Pancreas (tissue), 10 donors: Measurements from ENCODE around the gene IRF8. TPM values are rescaled to one million over a fixed set of nuclear protein-coding genes. Genes with fewer than 3 reads are reported as not detected.
"Not testable (repeated sequence)": the region's sequence is repeated elsewhere in the genome, so short reads cannot be mapped to it uniquely, and the experiment has no call there.

ENCODE experiments used
- ATAC-seq, 4 donors: fragments of 200-7000 bp; cut with Tn5 transposase; one replicate each; pipeline versions ENCODE4 v1.8.0 to v1.9.1; 2020; ENCODE audit warnings: mild to moderate bottlenecking in 4 of 4, moderate library complexity in 4 of 4
- DNase-seq, 6 donors: peaks; one replicate each; pipeline ENCODE4 v3.0.0-alpha.2; 2020
- FAIRE-seq: peaks from 2 replicates; lab custom pipeline; 2012; peaks lifted over from hg19 to GRCh38; lab: Jason Lieb, UNC
- H3K27ac ChIP-seq, 4 donors: fragments of 200-600 bp; sonication (generic); 1 replicate in 3 of 4; 2 replicates in 1 of 4; pipeline versions ENCODE4 v1.5.0 to v1.8.0; 2020
- H3K27me3 ChIP-seq, 4 donors: fragments of 200-600 bp; one replicate each; pipeline ENCODE4 v1.8.0; 2021
- H3K36me3 ChIP-seq, 3 donors: fragments of 200-600 bp; sonication (generic) in 1 of 3; one replicate each; pipeline versions ENCODE4 v1.5.0 to v1.8.0; 2020 to 2021
- H3K4me1 ChIP-seq, 3 donors: fragments of 200-600 bp; one replicate each; pipeline ENCODE4 v1.8.0; 2021
- H3K4me3 ChIP-seq, 4 donors: fragments of 200-600 bp; sonication (generic) in 2 of 4; one replicate each; pipeline versions ENCODE4 v1.5.0 to v1.8.0; 2020 to 2021
- H3K9me3 ChIP-seq, 4 donors: fragments of 200-600 bp; one replicate each; pipeline ENCODE4 v1.8.0; 2021
- CTCF ChIP-seq, 4 donors: fragments of 200-600 bp; sonication (generic) in 3 of 4; IDR thresholded peaks; one replicate each; pipeline versions ENCODE4 v1.5.0 to v1.8.0; 2021; ENCODE audit warnings: antibody characterized with exemption in 4 of 4
- WGBS, 2 donors: extraction: QIAGEN DNeasy Blood & Tissue Kit; methylation state at CpG; one replicate each; pipeline ENCODE4 v1.1.7; 2013; 5-methylcytosine and 5-hydroxymethylcytosine counted together
- intact Hi-C, 3 donors: fragments of 100-400 bp; cut with DNase I; formaldehyde crosslinking; loops; one replicate each; pipeline versions ENCODE4 v1.11.1 to v1.14.2; 2022
- polyA plus RNA-seq, 2 donors: library from polyadenylated mRNA; stranded (reverse); fragments of 200-250 nt; gene quantifications; one replicate each; pipeline ENCODE4 v1.2.3, GENCODE V29; 2013
- total RNA-seq, 6 donors: library from RNA; stranded (reverse); fragmentation: NEBNext Ultra II Directional in 4 of 6; extraction: Animal tissue kit (Norgen Biotek cat#: 25700) in 4 of 6; gene quantifications; one replicate each; pipeline versions ENCODE4 v1.2.1 to v1.2.4, GENCODE V29; 2021 to 2023
- donor health status: healthy with polysubstance abuse.
- donor health status: DM: no; HTN: no; CAD: no; lungs with moderate emphysema.
- donor health status: DM: no; HTN: no; CAD: no.
- donor health status: control.
- donor health status: control.
- donor health status: Bipolar disorder and iron deficiency.
- donor health status: DM: yes; HTN: yes; CAD: no.
- donor health status: DM: no; HTN: no; CAD: no.
- donor health status: DM: no; HTN: no; CAD: no.
- donor health status: DM: yes; HTN: yes; CAD: no.

Gene IRF8
- total and polyA plus RNA-seq, 8 donors, result 0.92 to 18.2 (median 6.9) TPM

GRCh38 chr16:85941863-85942644 is 43.1 kb downstream of the IRF8 start:
- no peak overlapping the region for H3K4me3 ChIP-seq
- no peaks in the 10 kb centered on the region for H3K27me3 ChIP-seq
- H3K9me3 ChIP-seq, result no peaks in the 10 kb centered on the region
- no peaks in the 10 kb centered on the region for H3K36me3 ChIP-seq
- no peak overlapping the region for H3K27ac ChIP-seq
- DNase-seq (no peak), ATAC-seq (no peak), FAIRE-seq (no peak)
- no peaks in the 10 kb centered on the region for H3K4me1 ChIP-seq
- TF ChIP-seq CTCF (IDR thresholded peaks at IDR 0.05), result no peak
- 57 to 68% methylated on average over 14 of the region's 14 CpGs for WGBS, 2 donors
- intact Hi-C loops, result no loop called here

- DNase-seq, H3K4me3 ChIP-seq, H3K27me3 ChIP-seq, H3K27ac ChIP-seq, FAIRE-seq, intact Hi-C loops, H3K36me3 ChIP-seq, H3K9me3 ChIP-seq, H3K4me1 ChIP-seq, ATAC-seq: not testable (repeated sequence)
- WGBS, 2 donors, result 74 to 93% methylated on average over 10 of the region's 10 CpGs
These were observed 43.7 kb downstream of the IRF8 start for GRCh38 chr16:85942659-85943058.

GRCh38 chr16:85943711-85944110 is 44.7 kb downstream of the IRF8 start:
- WGBS, 2 donors, result 48 to 55% methylated on average over 2 of the region's 2 CpGs

GRCh38 chr16:85944572-85945423 is 45.8 kb downstream of the IRF8 start:
- FAIRE-seq (no peak), ATAC-seq (no peak), DNase-seq (no peak)
- Histone ChIP-seq H3K9me3 (no peaks in the 10 kb centered on the region), H3K27ac (no peak overlapping the region), H3K4me3 (no peak overlapping the region), H3K4me1 (no peaks in the 10 kb centered on the region), H3K27me3 (peaks cover 0 to 13% (median 0%) of the 10 kb centered on the region in 4 donors), H3K36me3 (no peaks in the 10 kb centered on the region)
- 62 to 72% methylated on average over 7 of the region's 7 CpGs for WGBS, 2 donors
- intact Hi-C loops, result no loop called here
- no peak for TF ChIP-seq CTCF (IDR thresholded peaks at IDR 0.05)

More at GRCh38 chr16:85943711-85944110, 44.7 kb downstream of the IRF8 start:
- intact Hi-C loops, result no loop called here
- Histone ChIP-seq H3K27me3 (peaks cover 0 to 12% (median 0%) of the 10 kb centered on the region in 4 donors), H3K36me3 (no peaks in the 10 kb centered on the region), H3K27ac (no peak overlapping the region), H3K9me3 (no peaks in the 10 kb centered on the region), H3K4me1 (no peaks in the 10 kb centered on the region), H3K4me3 (no peak overlapping the region)
- DNase-seq (no peak), FAIRE-seq (no peak), ATAC-seq (no peak)
- TF ChIP-seq CTCF (IDR thresholded peaks at IDR 0.05), result no peak

GRCh38 chr16:85945424-85945751 is 46.4 kb downstream of the IRF8 start:
- Histone ChIP-seq H3K4me1 (no peaks in the 10 kb centered on the region), H3K9me3 (no peaks in the 10 kb centered on the region), H3K27ac (no peak overlapping the region), H3K27me3 (peaks cover 0 to 13% (median 0%) of the 10 kb centered on the region in 4 donors), H3K36me3 (no peaks in the 10 kb centered on the region), H3K4me3 (no peak overlapping the region)
- WGBS, 2 donors, result 63 to 80% methylated on average over 11 of the region's 11 CpGs
- DNase-seq, result no peak
- ATAC-seq, result no peak
- no peak for FAIRE-seq
- TF ChIP-seq CTCF (IDR thresholded peaks at IDR 0.05), result no peak
- intact Hi-C loops, result no loop called here
